A549 treated with ZK216348 at 1 μM for 4 hours (cell line): ENCODE data around the gene DNAJC24. TPM values are rescaled to one million over a fixed set of nuclear protein-coding genes. Genes with fewer than 3 reads are reported as not detected.

Experiments used
- total RNA-seq: library from RNA; stranded (reverse); fragments of 200-300 nt; extraction: Qiagen RNA extraction; gene quantifications from 5 replicates; pipeline ENCODE4 v1.2.3, GENCODE V29; 2022; ENCODE audit warnings: low read depth

DNAJC24 gene
- total RNA-seq, result 7.6 to 12.6 TPM (median 10.0 TPM) in 5 replicates

DNA sequence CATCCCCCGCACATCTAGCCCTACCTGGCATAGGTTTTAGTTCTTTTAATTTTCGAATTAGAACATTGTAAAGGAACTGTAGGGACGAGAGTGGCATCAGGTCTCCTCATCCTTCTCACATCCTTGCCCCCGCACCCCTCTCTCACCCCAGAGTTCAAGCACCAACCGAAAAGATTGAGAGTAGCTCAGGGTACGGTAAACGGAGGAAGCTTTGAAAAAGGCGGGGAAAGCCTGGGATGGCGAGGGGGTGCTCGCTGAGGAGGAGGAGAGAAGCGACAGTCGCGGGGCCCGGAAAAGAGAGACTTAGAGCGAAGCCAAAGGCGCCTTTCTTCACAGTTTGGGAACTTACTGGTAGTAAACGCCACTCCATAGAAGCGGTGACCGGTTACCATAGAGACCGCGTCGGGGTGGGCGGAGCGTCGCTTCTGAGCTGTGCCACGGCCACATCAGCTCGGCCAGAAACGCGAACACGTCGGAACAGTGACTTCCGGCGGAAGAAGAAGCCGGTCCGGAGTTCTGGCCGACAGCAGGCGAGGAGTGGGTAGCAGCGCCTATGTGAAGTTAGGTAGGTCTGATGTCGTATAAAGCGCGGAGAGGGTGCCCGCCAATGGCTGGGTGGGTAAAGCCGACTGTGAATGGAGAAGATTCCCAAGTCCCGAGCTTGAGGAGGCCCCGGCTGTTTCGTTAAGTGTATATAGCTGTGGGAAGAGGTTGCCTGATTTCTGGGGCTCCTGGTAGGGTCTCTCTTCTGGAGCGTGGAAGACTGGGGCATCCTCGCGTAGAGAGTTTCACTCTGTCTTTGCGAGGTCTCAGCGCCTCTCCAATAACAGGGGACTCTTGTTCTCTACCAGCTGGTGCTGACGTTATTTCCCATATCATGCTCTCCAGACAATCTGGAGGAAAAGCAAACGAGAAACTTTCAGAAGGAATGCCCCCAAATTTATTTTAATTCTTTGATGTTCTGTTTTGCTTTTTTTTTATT lies at the start of gene DNAJC24, which contains the start of gene DCDC1:
DNAJC24 (plus strand) TSS at position 513 of the 982 bp plus-strand sequence. CDS start 889 bp downstream, outside the sequence.
DCDC1 (minus strand) TSS at position 392 of the 982 bp plus-strand sequence. CDS start 41,459 bp downstream, outside the sequence.

Other genes starting within 250 kb of the DNAJC24 start
- gene DCDC1, start 121 bp upstream of the DNAJC24 start, total RNA-seq, result 0.32 to 0.67 TPM (median 0.59 TPM) in 5 replicates
- 28.2 to 266 TPM (median 31.6 TPM) in 5 replicates for gene IMMP1L, start 139.8 kb downstream of the DNAJC24 start, total RNA-seq
- gene ELP4, start 139.9 kb downstream of the DNAJC24 start, total RNA-seq, result 7.5 to 9.4 TPM (median 8.4 TPM) in 5 replicates